ENCODE data around the gene ADAMTS1. TPM values are rescaled to one million over a fixed set of nuclear protein-coding genes. Genes with fewer than 3 reads are reported as not detected.
A peak's percentile ranks its signal among the peaks of the same experiment; 100 is the strongest.

Gene ADAMTS1
- total RNA-seq, 6 experiments from 2014 or later, result 229 to 346 (median 292) TPM

- Mint-ChIP-seq H3K4me3 (no peak overlapping the region), H3K4me1 (ENCODE audit: low read depth) (peaks cover 62% of the 10 kb centered on the region), H3K27ac (no peak overlapping the region), H3K36me3 (ENCODE audit: low read depth) (peaks cover 18% of the 10 kb centered on the region), H3K9me3 (peaks cover 7% of the 10 kb centered on the region), H3K27me3 (ENCODE audit: insufficient read depth) (peaks cover 1% of the 10 kb centered on the region; the same call in 1 of the 2 replicates)
- no peak for TF ChIP-seq CTCF (IDR thresholded peaks at IDR 0.05)
- DNase-seq, result no peak
Observed at GRCh38 chr21:26800455-26800854, 44.8 kb downstream of the ADAMTS1 start.

- peaks cover 7% of the 10 kb centered on the region for H3K9me3 Mint-ChIP-seq
- H3K36me3 Mint-ChIP-seq (ENCODE audit: low read depth), result peaks cover 18% of the 10 kb centered on the region
- H3K4me1 Mint-ChIP-seq (ENCODE audit: low read depth), result peaks cover 62% of the 10 kb centered on the region
- H3K27ac Mint-ChIP-seq, result no peak overlapping the region
- no peak for TF ChIP-seq CTCF (IDR thresholded peaks at IDR 0.05)
- H3K27me3 Mint-ChIP-seq (ENCODE audit: insufficient read depth), result peaks cover 1% of the 10 kb centered on the region; the same call in 1 of the 2 replicates
- no peak overlapping the region for H3K4me3 Mint-ChIP-seq
- no peak for DNase-seq
Observed at GRCh38 chr21:26800001-26800400, 45.2 kb downstream of the ADAMTS1 start.

GRCh38 chr21:26798856-26799751, 46.1 kb downstream of the ADAMTS1 start:
- peaks cover 61% of the 10 kb centered on the region for H3K4me1 Mint-ChIP-seq (ENCODE audit: low read depth)
- H3K4me3 Mint-ChIP-seq, result no peak overlapping the region
- DNase-seq, result no peak

GRCh38 chr21:26797878-26798456, 47.2 kb downstream of the ADAMTS1 start:
- Mint-ChIP-seq H3K4me3 (no peak overlapping the region), H3K27me3 (ENCODE audit: insufficient read depth) (peaks cover 3% of the 10 kb centered on the region), H3K9me3 (peaks cover 7% of the 10 kb centered on the region), H3K36me3 (ENCODE audit: low read depth) (peaks cover 18% of the 10 kb centered on the region), H3K27ac (no peak overlapping the region), H3K4me1 (ENCODE audit: low read depth) (peaks cover 61% of the 10 kb centered on the region)
- TF ChIP-seq CTCF (IDR thresholded peaks at IDR 0.05), result no peak
- no peak for DNase-seq

More at GRCh38 chr21:26798856-26799751, 46.1 kb downstream of the ADAMTS1 start:
- peaks cover 1% of the 10 kb centered on the region; the same call in 1 of the 2 replicates for H3K27me3 Mint-ChIP-seq (ENCODE audit: insufficient read depth)
- peaks cover 7% of the 10 kb centered on the region for H3K9me3 Mint-ChIP-seq
- H3K27ac Mint-ChIP-seq, result no peak overlapping the region
- TF ChIP-seq CTCF (IDR thresholded peaks at IDR 0.05), result no peak
- H3K36me3 Mint-ChIP-seq (ENCODE audit: low read depth), result peaks cover 18% of the 10 kb centered on the region

- peak overlapping the region; percentile 69 for H3K27ac Mint-ChIP-seq
Observed at GRCh38 chr21:26795866-26796329, 49.3 kb downstream of the ADAMTS1 start.

More at GRCh38 chr21:26795866-26796329, 49.3 kb downstream of the ADAMTS1 start:
- peaks cover 7% of the 10 kb centered on the region for H3K9me3 Mint-ChIP-seq
- no peak for TF ChIP-seq CTCF (IDR thresholded peaks at IDR 0.05)
- peak; percentile 93 for DNase-seq
- H3K4me3 Mint-ChIP-seq, result peak overlapping the region; percentile 62
- peaks cover 3% of the 10 kb centered on the region for H3K27me3 Mint-ChIP-seq (ENCODE audit: insufficient read depth)
- peaks cover 46% of the 10 kb centered on the region for H3K4me1 Mint-ChIP-seq (ENCODE audit: low read depth)
- H3K36me3 Mint-ChIP-seq (ENCODE audit: low read depth), result peaks cover 18% of the 10 kb centered on the region
